Transverse colon (tissue), 4 donors: ENCODE data around the gene EXOC1L. TPM values are rescaled to one million over a fixed set of nuclear protein-coding genes. Genes with fewer than 3 reads are reported as not detected.

Source experiments
- DNase-seq: peaks from one replicate; pipeline ENCODE4 v3.0.0-alpha.2; 2019
- H3K27ac ChIP-seq, 4 donors: fragments of 200-600 bp; sonication (generic); 2 replicates each; pipeline ENCODE4 v1.5.1; 2016 to 2018; ENCODE audit warnings: inconsistent platforms in 4 of 4
- H3K27me3 ChIP-seq: fragments of 200-600 bp; sonication (generic); 2 replicates; pipeline ENCODE4 v1.5.1; 2017; ENCODE audit warnings: inconsistent platforms
- H3K36me3 ChIP-seq, 4 donors: fragments of 200-600 bp; sonication (generic); 2 replicates each; pipeline ENCODE4 v1.5.1; 2017 to 2019; ENCODE audit warnings: inconsistent platforms in 4 of 4
- H3K4me1 ChIP-seq, 4 donors: fragments of 200-600 bp; sonication (generic); 2 replicates each; pipeline ENCODE4 v1.5.1; 2017 to 2020; ENCODE audit warnings: inconsistent platforms in 4 of 4
- H3K4me3 ChIP-seq, 4 donors: fragments of 200-600 bp; sonication (generic); 1 replicate in 1 of 4; 2 replicates in 3 of 4; pipeline versions ENCODE4 v1.5.1 to v1.6.1; 2017 to 2019; ENCODE audit warnings: inconsistent platforms in 4 of 4
- H3K9me3 ChIP-seq, 2 donors: fragments of 200-600 bp; sonication (generic); 2 replicates each; pipeline ENCODE4 v1.5.1; 2017 to 2019; ENCODE audit warnings: inconsistent platforms in 2 of 2
- EP300 ChIP-seq: sonication (generic); formaldehyde crosslinking; IDR thresholded peaks from one replicate; pipeline ENCODE4 v1.6.1; 2017; ENCODE audit warnings: antibody characterized with exemption, low read depth
- POLR2A ChIP-seq: fragments of 450-650 bp; IDR thresholded peaks from one replicate; pipeline ENCODE4 v1.6.1; 2016; ENCODE audit warnings: antibody characterized with exemption, mild to moderate bottlenecking, moderate library complexity
- POLR2AphosphoS5 ChIP-seq, 3 donors: sonication (generic); formaldehyde crosslinking; IDR thresholded peaks; one replicate each; pipeline ENCODE4 v1.6.1; 2016; ENCODE audit warnings: antibody characterized with exemption in 3 of 3
- WGBS, 2 donors: methylation state at CpG; one replicate each; pipeline ENCODE4 v1.1.5; 2018; ENCODE audit warnings: low coverage in 1 of 2; 5-methylcytosine and 5-hydroxymethylcytosine counted together
- in situ Hi-C, 4 donors: fragments of 200-750 bp; cut with MboI; loops; one replicate each; pipeline versions ENCODE4 v1.15.0 to v1.15.1; 2017; ENCODE audit warnings: low sequenced_read_pairs in 3 of 4, low pct_ligation_motif_present in 1 of 4, low pct_unique_long_range_greater_than_20kb in 1 of 4
- intact Hi-C: fragments of 100-400 bp; cut with DNase I; formaldehyde crosslinking; loops from one replicate; pipeline ENCODE4 v1.15.1; 2023; ENCODE audit warnings: low total_unique reads
- total RNA-seq, 4 donors: library from RNA; depleted of rRNA; stranded (reverse); fragments of >200 nt; gene quantifications; one replicate each; pipeline ENCODE4 v1.1.0, GENCODE V29; 2016
- TF ChIP-seq, protein P1 (sequence below), 5 experiments: fragments of 200-600 bp in 3 of 5; fragments of 450-650 bp in 2 of 5; sonication (generic) in 3 of 5; IDR thresholded peaks; 1 replicate in 2 of 5; 2 replicates in 3 of 5; pipeline ENCODE4 v1.5.1; 2016 to 2017; ENCODE audit warnings: antibody characterized with exemption in 5 of 5, inconsistent platforms in 3 of 5, mild to moderate bottlenecking in 2 of 5, moderate library complexity in 1 of 5

EXOC1L gene
- total RNA-seq, 4 donors from 2014 or later, result not detected

DNA sequence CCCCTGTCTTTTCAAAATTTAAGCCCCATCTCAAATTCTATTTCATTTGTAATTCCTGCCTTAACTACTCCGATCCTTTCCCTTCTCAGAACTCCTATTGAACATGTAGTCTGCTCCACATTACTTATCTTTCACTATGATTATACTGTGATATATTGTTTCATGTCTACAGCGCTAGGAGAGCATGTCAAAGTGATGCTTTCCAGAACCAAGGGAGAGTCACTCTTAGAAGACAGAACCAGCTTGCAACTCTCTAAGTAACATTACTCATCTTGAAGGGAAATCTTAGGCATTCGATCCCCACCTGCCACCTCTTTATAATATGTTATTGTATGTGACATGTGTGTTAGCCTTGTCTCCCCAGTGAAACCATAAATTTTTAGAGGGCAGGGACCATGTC is 10.5 kb downstream of the EXOC1L start:
- in situ Hi-C loops (no loop called here), intact Hi-C loops (no loop called here)
- no peak overlapping the region for H3K4me3 ChIP-seq
- H3K36me3 ChIP-seq, result no peaks in the 10 kb centered on the region
- no peak overlapping the region for H3K27ac ChIP-seq
- WGBS, 2 donors, result 75 to 88% methylated on average over 2 to 3 of the region's 3 CpGs
- TF ChIP-seq POLR2AphosphoS5 (IDR thresholded peaks at IDR 0.05) (no peak), POLR2A (no peak), EP300 (no peak)
- TF ChIP-seq, protein P1, sequence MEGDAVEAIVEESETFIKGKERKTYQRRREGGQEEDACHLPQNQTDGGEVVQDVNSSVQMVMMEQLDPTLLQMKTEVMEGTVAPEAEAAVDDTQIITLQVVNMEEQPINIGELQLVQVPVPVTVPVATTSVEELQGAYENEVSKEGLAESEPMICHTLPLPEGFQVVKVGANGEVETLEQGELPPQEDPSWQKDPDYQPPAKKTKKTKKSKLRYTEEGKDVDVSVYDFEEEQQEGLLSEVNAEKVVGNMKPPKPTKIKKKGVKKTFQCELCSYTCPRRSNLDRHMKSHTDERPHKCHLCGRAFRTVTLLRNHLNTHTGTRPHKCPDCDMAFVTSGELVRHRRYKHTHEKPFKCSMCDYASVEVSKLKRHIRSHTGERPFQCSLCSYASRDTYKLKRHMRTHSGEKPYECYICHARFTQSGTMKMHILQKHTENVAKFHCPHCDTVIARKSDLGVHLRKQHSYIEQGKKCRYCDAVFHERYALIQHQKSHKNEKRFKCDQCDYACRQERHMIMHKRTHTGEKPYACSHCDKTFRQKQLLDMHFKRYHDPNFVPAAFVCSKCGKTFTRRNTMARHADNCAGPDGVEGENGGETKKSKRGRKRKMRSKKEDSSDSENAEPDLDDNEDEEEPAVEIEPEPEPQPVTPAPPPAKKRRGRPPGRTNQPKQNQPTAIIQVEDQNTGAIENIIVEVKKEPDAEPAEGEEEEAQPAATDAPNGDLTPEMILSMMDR (IDR thresholded peaks at IDR 0.05), result no peak
- H3K4me1 ChIP-seq, result no peaks in the 10 kb centered on the region
- H3K9me3 ChIP-seq, result no peaks in the 10 kb centered on the region
- DNase-seq, result no peak
- H3K27me3 ChIP-seq, result peaks cover 14% of the 10 kb centered on the region

DNA sequence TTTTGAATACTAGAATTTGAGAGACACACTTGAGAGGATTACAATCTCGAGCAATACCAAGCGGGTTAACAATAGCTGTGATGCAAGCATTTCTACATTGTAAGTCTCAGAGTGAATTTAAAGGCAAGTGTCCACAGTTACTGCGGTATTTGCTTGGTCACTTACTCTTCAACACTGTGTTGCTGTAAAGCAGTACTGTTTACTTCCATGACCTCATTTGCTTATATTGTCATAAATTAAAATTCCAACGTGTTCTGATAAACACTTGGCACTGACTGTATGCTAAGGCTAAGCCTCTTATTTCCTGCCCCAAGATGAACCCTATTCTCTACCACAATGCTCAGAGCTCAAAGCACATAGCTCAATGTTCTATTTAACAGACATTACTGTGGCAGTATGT is 11.1 kb downstream of the EXOC1L start:
- intact Hi-C loops (no loop called here), in situ Hi-C loops (no loop called here)
- no peaks in the 10 kb centered on the region for H3K9me3 ChIP-seq
- no peak overlapping the region for H3K4me3 ChIP-seq
- no peak for DNase-seq
- H3K27ac ChIP-seq, result no peak overlapping the region
- WGBS, 2 donors, result 46 to 59% methylated on average over 3 to 4 of the region's 4 CpGs
- no peaks in the 10 kb centered on the region for H3K36me3 ChIP-seq
- H3K27me3 ChIP-seq, result peaks cover 14% of the 10 kb centered on the region
- H3K4me1 ChIP-seq, result no peaks in the 10 kb centered on the region
- TF ChIP-seq POLR2AphosphoS5 (IDR thresholded peaks at IDR 0.05) (no peak), POLR2A (no peak), EP300 (no peak)
- TF ChIP-seq, protein P1 (IDR thresholded peaks at IDR 0.05), result no peak

- no peaks in the 10 kb centered on the region for H3K36me3 ChIP-seq
- H3K27ac ChIP-seq, result no peak overlapping the region
- WGBS, 2 donors, result 87 to 96% methylated on average over 3 of the region's 3 CpGs
- no peak overlapping the region for H3K4me3 ChIP-seq
- in situ Hi-C loops (no loop called here), intact Hi-C loops (no loop called here)
- H3K9me3 ChIP-seq, result peaks cover 0 to 5% of the 10 kb centered on the region in 2 donors
- no peak for DNase-seq
- peaks cover 14% of the 10 kb centered on the region for H3K27me3 ChIP-seq
- TF ChIP-seq POLR2AphosphoS5 (IDR thresholded peaks at IDR 0.05) (no peak), POLR2A (no peak), EP300 (no peak)
- TF ChIP-seq, protein P1 (IDR thresholded peaks at IDR 0.05), result no peak
- H3K4me1 ChIP-seq, result no peaks in the 10 kb centered on the region
Observed at GRCh38 chr4:55834086-55834795, 14.7 kb downstream of the EXOC1L start.

GRCh38 chr4:55837903-55838302 is 18.3 kb downstream of the EXOC1L start:
- 50 to 65% methylated on average over 1 of the region's 1 CpG for WGBS, 2 donors
- peaks cover 4% of the 10 kb centered on the region for H3K27me3 ChIP-seq
- no peak for TF ChIP-seq POLR2A
- TF ChIP-seq EP300, result no peak
- TF ChIP-seq, protein P1 (IDR thresholded peaks at IDR 0.05), result no peak
- TF ChIP-seq POLR2AphosphoS5 (IDR thresholded peaks at IDR 0.05), result no peak
- DNase-seq, result no peak
- no peak overlapping the region for H3K27ac ChIP-seq
- in situ Hi-C loops, result no loop called here
- intact Hi-C loops, result no loop called here
- H3K4me1 ChIP-seq, result no peaks in the 10 kb centered on the region
- no peak overlapping the region for H3K4me3 ChIP-seq
- no peaks in the 10 kb centered on the region for H3K36me3 ChIP-seq
- H3K9me3 ChIP-seq, result peaks cover 0 to 5% of the 10 kb centered on the region in 2 donors
